Stomach smooth muscle (tissue), 2 donors: ENCODE measurements around the gene GJB5.
"Not testable (repeated sequence)": the region's sequence is repeated elsewhere in the genome, so short reads cannot be mapped to it uniquely, and the experiment has no call there.

Source experiments
- H3K27ac ChIP-seq: one replicate; pipeline ENCODE4 v1.7.0; 2013; ENCODE audit warnings: mild to moderate bottlenecking, low read length, inconsistent platforms
- H3K27me3 ChIP-seq, 2 donors: one replicate each; pipeline ENCODE4 v1.7.0; 2013; ENCODE audit warnings: low read length in 2 of 2; ENCODE audit not compliant: insufficient read depth in 2 of 2, control insufficient read depth in 1 of 2
- H3K36me3 ChIP-seq, 2 donors: one replicate each; pipeline ENCODE4 v1.7.0; 2013; ENCODE audit warnings: low read length in 2 of 2; ENCODE audit not compliant: control insufficient read depth in 2 of 2, insufficient read depth in 2 of 2
- H3K4me1 ChIP-seq: one replicate; pipeline ENCODE4 v1.7.0; 2013; ENCODE audit warnings: low read length; ENCODE audit not compliant: control insufficient read depth, insufficient read depth
- H3K4me3 ChIP-seq, 2 donors: one replicate each; pipeline ENCODE4 v1.7.0; 2013; ENCODE audit warnings: low read length in 2 of 2
- H3K9ac ChIP-seq, 2 donors: one replicate each; pipeline ENCODE4 v1.7.0; 2013; ENCODE audit warnings: low read length in 2 of 2, mild to moderate bottlenecking in 1 of 2
- H3K9me3 ChIP-seq, 2 donors: one replicate each; pipeline ENCODE4 v1.7.0; 2013; ENCODE audit warnings: low read length in 2 of 2; ENCODE audit not compliant: control insufficient read depth in 2 of 2
- donor health status: healthy.
- donor health status: Pancreatic carcinoma.

The GJB5 gene

DNA sequence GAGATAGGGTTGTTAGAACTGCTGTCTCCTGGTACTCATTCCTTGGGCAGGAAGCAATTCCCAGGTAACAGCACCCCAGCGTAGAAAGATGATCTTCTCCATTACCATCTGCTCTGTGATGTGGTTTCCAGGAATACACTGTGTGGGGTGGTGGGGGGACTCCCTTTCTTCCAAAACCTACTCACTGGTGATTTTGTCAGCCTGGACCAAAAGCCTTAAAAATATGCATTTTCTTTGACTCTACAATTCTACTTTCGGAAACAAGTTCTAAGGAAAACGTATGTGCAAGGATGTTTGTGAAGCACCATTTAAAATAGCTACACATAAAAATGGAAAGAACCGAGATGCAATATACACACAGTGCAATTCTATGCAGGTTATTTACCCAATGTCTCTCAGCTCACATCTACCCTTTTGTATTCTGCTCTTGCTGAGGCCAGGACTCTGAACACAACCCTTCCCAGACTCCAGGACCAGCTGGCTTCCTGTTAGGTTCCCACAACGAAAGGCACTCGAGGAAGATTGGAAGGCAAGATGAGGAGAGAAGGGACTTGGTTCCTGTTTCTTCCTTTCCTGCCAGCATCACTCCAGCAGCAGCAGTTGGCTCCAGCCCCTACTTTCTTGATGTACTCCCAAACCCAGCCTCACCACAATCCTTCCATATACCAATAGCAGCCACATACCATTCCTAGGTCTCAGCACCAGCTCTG is 33.0 kb upstream of the GJB5 start:
- no peaks in the 10 kb centered on the region for H3K4me1 ChIP-seq
- H3K9ac ChIP-seq: no peak overlapping the region
- peaks cover 0 to 11% of the 10 kb centered on the region in 2 donors for H3K9me3 ChIP-seq
- H3K27ac ChIP-seq: no peak overlapping the region
- H3K36me3 ChIP-seq: no peaks in the 10 kb centered on the region
- H3K27me3 ChIP-seq: peaks cover 0 to 14% of the 10 kb centered on the region in 2 donors
- no peak overlapping the region for H3K4me3 ChIP-seq

DNA sequence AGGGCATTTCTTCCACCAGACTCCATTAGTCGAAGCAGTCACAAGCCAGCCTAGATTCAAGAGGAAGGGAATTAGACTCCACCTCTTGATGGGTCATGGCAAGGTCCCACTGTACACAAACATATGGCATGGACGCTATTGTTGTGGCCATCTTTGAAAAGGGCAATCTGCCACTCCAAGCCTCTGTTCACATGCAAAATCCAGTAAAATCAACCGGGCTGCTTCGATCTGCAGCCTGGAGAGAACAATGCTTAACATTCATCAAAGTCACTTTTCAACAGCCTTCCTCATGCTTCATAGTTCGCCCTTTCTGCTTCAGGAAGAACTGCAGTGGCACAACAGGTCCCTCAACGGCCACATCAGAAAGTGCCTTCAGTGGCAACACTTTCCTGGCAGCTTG is 28.0 kb upstream of the GJB5 start:
- no peaks in the 10 kb centered on the region for H3K4me1 ChIP-seq
- no peak overlapping the region for H3K27ac ChIP-seq
- no peaks in the 10 kb centered on the region for H3K9me3 ChIP-seq
- no peaks in the 10 kb centered on the region for H3K36me3 ChIP-seq
- no peak overlapping the region for H3K9ac ChIP-seq
- H3K4me3 ChIP-seq: no peak overlapping the region
- H3K27me3 ChIP-seq: peaks cover 0 to 20% of the 10 kb centered on the region in 2 donors

DNA sequence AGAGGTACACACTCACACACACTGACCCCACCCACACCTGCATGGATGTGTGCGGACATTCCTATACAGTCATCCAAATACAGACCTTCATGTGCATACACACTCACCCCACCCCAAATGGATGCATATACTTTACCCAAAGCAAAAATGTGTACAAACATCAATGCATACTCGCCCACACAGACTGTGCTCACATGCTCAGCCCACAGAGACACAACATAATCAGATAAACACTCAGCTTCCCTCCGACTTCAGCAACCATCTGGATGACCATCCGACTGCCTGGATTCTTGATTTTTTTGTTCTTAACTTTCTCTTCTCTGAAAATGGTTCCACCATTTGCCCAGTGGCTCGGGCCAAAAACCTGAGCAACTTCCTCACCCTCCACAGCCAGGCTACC is 24.4 kb upstream of the GJB5 start:
- Histone ChIP-seq H3K27ac (no peak overlapping the region), H3K9me3 (no peaks in the 10 kb centered on the region), H3K4me1 (no peaks in the 10 kb centered on the region), H3K9ac (no peak overlapping the region), H3K27me3 (peaks cover 0 to 18% of the 10 kb centered on the region in 2 donors), H3K4me3 (no peak overlapping the region), H3K36me3 (no peaks in the 10 kb centered on the region)

DNA sequence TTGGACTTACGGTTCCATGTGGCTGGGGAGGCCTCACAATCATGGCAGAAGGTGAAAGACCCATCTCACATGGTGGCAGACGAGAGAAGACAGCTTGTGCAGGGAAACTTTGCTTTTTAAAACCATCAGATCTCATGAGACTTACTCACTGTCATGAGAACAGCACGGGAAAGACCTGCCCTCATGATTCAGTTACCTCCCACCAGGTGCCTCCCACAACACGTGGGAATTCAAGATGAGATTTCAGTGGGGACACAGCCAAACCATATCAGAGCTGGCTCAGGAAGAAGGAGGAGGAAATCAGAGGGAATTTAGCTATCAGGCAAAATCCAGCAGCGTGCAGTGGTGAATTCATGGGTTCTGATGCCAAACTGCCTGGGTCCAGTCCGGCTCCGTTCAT is 22.0 kb upstream of the GJB5 start:
- H3K9ac ChIP-seq, H3K4me1 ChIP-seq, H3K4me3 ChIP-seq: not testable (repeated sequence)

DNA sequence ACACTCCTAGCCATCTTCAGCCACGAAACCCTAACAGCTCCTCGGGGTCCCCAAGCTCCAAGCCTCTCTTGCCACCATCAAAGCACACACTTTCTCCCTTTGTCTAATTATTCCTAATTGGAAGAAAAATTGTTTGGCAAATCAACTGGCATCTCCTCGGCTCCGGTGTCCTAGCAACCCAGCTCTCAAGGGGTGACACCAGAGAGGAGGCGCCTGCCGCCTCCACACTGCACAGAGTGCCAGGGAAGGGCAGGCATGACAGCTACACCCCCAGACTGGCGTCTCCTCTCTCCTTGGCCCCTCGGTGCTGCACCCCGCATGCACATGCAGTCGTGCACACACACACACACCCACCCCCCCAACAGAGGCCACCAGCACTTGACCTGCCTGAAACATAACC is 18.2 kb upstream of the GJB5 start:
- H3K27me3 ChIP-seq: peaks cover 0 to 7% of the 10 kb centered on the region in 2 donors
- no peaks in the 10 kb centered on the region for H3K4me1 ChIP-seq
- no peaks in the 10 kb centered on the region for H3K36me3 ChIP-seq

More for the DNA sequence above, 22.0 kb upstream of the GJB5 start:
- H3K27ac ChIP-seq, H3K9me3 ChIP-seq, H3K36me3 ChIP-seq: not testable (repeated sequence)
- peaks cover 0 to 11% of the 10 kb centered on the region in 2 donors for H3K27me3 ChIP-seq

DNA sequence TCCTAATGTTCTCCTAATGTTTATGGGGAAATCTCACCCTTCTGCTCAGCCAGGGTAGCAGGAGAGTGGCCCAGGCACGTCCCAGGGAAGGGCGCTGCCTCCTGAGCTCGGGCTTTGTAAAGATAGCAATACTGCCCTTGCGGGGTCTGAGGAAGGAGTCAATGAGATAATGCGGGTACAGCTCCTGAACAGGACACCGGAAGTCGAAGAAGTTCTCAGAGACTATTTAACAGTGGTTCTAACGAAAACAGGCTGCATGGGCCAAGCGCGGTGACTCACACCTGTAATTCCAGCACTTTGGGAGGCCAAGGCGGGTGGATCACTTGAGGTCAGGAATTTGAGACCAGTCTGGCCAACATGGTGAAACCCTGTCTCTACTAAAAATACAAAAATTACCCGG is 17.6 kb upstream of the GJB5 start:
- H3K27me3 ChIP-seq, H3K36me3 ChIP-seq, H3K4me1 ChIP-seq, H3K27ac ChIP-seq, H3K4me3 ChIP-seq, H3K9ac ChIP-seq, H3K9me3 ChIP-seq: not testable (repeated sequence)

More for the DNA sequence above, 18.2 kb upstream of the GJB5 start:
- Histone ChIP-seq H3K27ac (no peak overlapping the region), H3K4me3 (no peak overlapping the region), H3K9ac (no peak overlapping the region), H3K9me3 (no peaks in the 10 kb centered on the region)

DNA sequence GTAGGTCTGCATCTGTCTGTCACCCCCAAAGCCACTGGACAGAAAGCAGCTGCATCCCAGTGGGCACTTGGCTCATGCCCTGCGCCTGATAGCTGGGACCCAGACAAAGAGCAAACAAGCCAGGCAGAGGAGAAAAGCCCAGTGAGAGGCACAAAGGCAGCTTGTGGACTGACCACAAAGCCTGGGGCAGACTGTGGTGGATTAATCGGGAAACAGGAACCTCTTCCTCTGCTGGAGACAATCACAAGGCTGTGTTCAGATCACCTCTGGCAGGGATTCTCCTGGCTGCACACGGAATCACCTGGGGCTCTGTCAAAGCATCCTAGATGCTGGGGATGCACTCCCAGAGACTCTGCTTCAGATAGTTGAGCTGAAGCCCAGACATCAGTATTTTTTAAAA is 15.2 kb upstream of the GJB5 start:
- H3K27ac ChIP-seq: no peak overlapping the region
- H3K36me3 ChIP-seq: no peaks in the 10 kb centered on the region
- H3K4me1 ChIP-seq: peaks cover 5% of the 10 kb centered on the region
- H3K9me3 ChIP-seq: no peaks in the 10 kb centered on the region
- H3K9ac ChIP-seq: no peak overlapping the region
- no peak overlapping the region for H3K4me3 ChIP-seq
- peaks cover 0 to 8% of the 10 kb centered on the region in 2 donors for H3K27me3 ChIP-seq

DNA sequence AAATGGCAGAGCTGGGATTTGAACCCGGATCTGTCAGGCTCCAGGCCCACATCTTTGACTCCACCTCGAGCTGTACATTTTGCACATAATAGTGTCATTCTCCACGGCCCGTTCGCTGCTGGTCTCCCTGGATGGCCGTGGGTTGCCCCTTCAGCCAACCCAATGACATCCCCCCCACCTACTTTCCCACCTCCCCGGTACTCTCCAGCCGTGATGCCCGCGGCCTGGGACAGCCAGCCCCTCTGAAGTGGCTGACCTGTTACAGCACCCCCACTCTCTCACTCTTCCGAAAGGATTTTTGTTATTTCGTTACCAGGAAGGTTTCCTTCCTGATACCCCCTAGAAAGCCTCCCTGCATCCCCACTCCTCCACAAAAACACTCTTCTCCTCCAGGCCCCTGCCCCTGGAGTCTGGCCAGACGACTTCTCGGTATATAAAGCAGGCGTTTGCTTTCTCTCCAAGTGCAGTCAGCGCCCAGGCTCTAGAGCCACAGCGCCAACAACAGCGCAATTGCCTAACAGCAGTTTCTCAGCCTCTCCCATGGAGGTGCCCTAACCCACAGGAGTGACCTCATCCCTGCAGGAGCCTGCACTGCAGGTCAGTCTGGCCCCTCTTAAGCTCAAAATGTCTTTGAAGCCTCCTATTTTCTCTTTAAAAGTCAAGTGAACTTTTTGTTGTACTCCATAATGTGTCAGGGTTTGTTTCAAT is 14.5 kb upstream of the GJB5 start:
- H3K9me3 ChIP-seq: no peaks in the 10 kb centered on the region
- no peaks in the 10 kb centered on the region for H3K36me3 ChIP-seq
- H3K27ac ChIP-seq: no peak overlapping the region
- H3K9ac ChIP-seq: no peak overlapping the region
- H3K4me1 ChIP-seq: peaks cover 5% of the 10 kb centered on the region
- H3K27me3 ChIP-seq: peaks cover 0 to 8% of the 10 kb centered on the region in 2 donors
- H3K4me3 ChIP-seq: no peak overlapping the region

DNA sequence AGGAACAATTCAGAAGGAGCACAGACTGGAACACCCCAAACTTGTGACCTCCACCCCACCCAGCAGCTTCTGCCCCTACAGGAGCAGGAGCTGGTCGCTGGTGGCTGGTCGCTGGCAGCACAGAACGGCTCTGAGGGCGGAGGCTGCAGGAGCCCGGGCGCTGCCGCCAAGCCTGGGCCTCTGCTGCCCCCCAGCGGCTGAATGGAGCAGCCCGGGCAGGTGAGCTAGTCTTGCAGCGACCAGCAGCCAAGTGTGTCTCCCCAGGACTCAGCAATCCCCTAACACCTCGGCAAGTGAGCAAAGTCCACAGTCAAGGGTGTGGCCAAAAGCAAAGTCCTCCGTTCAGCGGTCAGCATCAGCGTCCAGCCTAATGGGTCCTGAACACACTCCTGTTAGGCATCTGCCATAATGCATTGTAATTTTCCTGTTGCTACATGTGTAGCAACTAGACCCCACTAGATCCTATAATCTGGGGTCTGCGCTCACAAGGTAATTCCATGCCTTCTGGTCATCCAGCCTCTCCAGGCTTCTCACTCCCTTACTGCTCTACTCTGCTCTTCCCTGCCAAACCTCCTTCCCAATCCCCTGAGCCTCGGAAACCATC is 12.1 kb upstream of the GJB5 start:
- Histone ChIP-seq H3K27me3 (peaks cover 6 to 15% of the 10 kb centered on the region in 2 donors), H3K4me3 (no peak overlapping the region), H3K9me3 (no peaks in the 10 kb centered on the region)

DNA sequence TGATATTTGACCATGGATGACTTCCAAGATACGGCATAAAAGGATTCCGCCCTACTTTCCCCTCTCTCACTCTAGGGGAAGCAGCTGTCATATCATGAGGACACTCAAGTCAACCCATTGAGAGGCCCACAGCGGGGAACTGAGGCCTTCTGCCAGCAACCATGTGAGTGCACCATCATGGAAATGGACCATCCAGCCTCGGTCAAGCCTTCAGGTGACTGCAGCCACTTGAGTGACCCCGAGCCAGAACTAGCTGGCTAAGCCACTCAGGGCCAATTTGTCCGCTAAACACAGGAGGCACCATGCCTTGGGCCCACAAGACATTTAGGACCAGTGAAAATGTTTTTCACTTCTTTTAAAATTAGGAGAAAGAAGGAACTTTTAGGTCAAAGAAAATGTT is 11.1 kb upstream of the GJB5 start:
- peaks cover 5% of the 10 kb centered on the region for H3K4me1 ChIP-seq
- no peak overlapping the region for H3K27ac ChIP-seq
- no peaks in the 10 kb centered on the region for H3K9me3 ChIP-seq
- no peaks in the 10 kb centered on the region for H3K36me3 ChIP-seq
- H3K9ac ChIP-seq: no peak overlapping the region
- peaks cover 9 to 14% of the 10 kb centered on the region in 2 donors for H3K27me3 ChIP-seq
- H3K4me3 ChIP-seq: no peak overlapping the region

More for the DNA sequence above, 12.1 kb upstream of the GJB5 start:
- Histone ChIP-seq H3K27ac (no peak overlapping the region), H3K9ac (no peak overlapping the region), H3K4me1 (peaks cover 5% of the 10 kb centered on the region), H3K36me3 (no peaks in the 10 kb centered on the region)

DNA sequence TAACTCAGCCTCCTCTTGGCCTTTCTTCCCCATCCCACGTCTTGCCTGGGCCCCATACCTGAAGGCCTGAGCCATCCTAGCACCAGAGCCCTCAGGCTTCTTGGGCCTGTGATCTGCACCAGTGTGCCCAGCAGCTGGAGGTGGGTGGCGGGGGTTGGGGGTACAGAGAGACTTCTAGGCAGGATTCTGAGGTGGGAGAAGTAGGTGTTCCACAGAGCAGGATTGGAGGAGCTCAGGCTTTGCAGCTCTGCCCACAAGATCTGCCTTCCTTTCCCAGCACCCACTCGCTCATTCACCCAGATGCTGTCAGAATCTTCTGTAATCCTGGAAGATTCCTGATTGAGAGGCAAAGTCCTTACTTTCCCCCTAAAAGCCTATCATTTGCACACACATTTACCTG is 10.0 kb upstream of the GJB5 start:
- no peak overlapping the region for H3K4me3 ChIP-seq
- H3K27me3 ChIP-seq: peaks cover 9 to 18% of the 10 kb centered on the region in 2 donors
- peaks cover 5% of the 10 kb centered on the region for H3K4me1 ChIP-seq

More for the DNA sequence above, 10.0 kb upstream of the GJB5 start:
- Histone ChIP-seq H3K9ac (no peak overlapping the region), H3K9me3 (no peaks in the 10 kb centered on the region), H3K36me3 (no peaks in the 10 kb centered on the region), H3K27ac (no peak overlapping the region)
